Activated B cell treated with CpG ODN at 0.5 μM for 24 hours (primary cell): ENCODE measurements around the gene FOXJ1. TPM values are rescaled to one million over a fixed set of nuclear protein-coding genes. Genes with fewer than 3 reads are reported as not detected.

Experiments
- ATAC-seq: fragments of 200-7000 bp; cut with Tn5 transposase; one replicate; pipeline ENCODE4 v1.10.0; 2021; ENCODE audit warnings: low read depth, mild to moderate bottlenecking, moderate library complexity
- CTCF ChIA-PET: fragments of 350-600 bp; sonication (Branson Sonifier 250); formaldehyde crosslinking; loops from one replicate; lab custom pipeline; 2021; ENCODE audit warnings: antibody characterized with exemption; lab: Charles Lee
- POLR2A ChIA-PET: fragments of 350-600 bp; sonication (Branson Sonifier 250); formaldehyde crosslinking; loops from one replicate; lab custom pipeline; 2021; ENCODE audit warnings: antibody characterized with exemption; lab: Charles Lee
- DNase-seq: peaks from one replicate; pipeline ENCODE4 v3.0.0; 2022
- H3K27ac Mint-ChIP-seq: one replicate; pipeline ENCODE4 v1.8.0; 2020; ENCODE audit warnings: mixed read lengths
- H3K27me3 Mint-ChIP-seq: one replicate; pipeline ENCODE4 v1.8.0; 2021; ENCODE audit warnings: mixed read lengths
- H3K36me3 Mint-ChIP-seq: one replicate; pipeline ENCODE4 v1.8.0; 2021; ENCODE audit warnings: low read depth, mixed read lengths
- H3K4me1 Mint-ChIP-seq: one replicate; pipeline ENCODE4 v1.8.0; 2021; ENCODE audit warnings: mixed read lengths
- H3K4me3 Mint-ChIP-seq: one replicate; pipeline ENCODE4 v1.8.0; 2020; ENCODE audit warnings: mild to moderate bottlenecking, mixed read lengths
- H3K9me3 Mint-ChIP-seq: one replicate; pipeline ENCODE4 v1.8.0; 2020; ENCODE audit warnings: mixed read lengths
- intact Hi-C: fragments of 100-400 bp; cut with micrococcal nuclease; formaldehyde crosslinking; loops from one replicate; pipeline ENCODE4 v1.15.1; 2024
- total RNA-seq: library from RNA; stranded (reverse); gene quantifications from 2 replicates; pipeline ENCODE4 v1.2.3, GENCODE V29; 2022
- TF ChIP-seq, protein P1 (sequence below): fragments of 200-600 bp; IDR thresholded peaks from one replicate; pipeline ENCODE4 v1.8.0; 2022; ENCODE audit warnings: antibody characterized with exemption, mild to moderate bottlenecking

Gene FOXJ1
- total RNA-seq, 1 donor from 2014 or later = 0.44 TPM

GRCh38 chr17:76151896-76152454, 10.9 kb upstream of the FOXJ1 start:
- intact Hi-C loops = no loop called here
- Mint-ChIP-seq H3K9me3 (no peaks in the 10 kb centered on the region), H3K4me1 (peaks cover 2% of the 10 kb centered on the region), H3K27me3 (peaks cover 3% of the 10 kb centered on the region), H3K27ac (no peak overlapping the region), H3K36me3 (no peaks in the 10 kb centered on the region), H3K4me3 (no peak overlapping the region)
- ATAC-seq (no peak), DNase-seq (no peak)
- ChIA-PET CTCF (no interaction called here), POLR2A (no interaction called here)
- TF ChIP-seq, protein P1, sequence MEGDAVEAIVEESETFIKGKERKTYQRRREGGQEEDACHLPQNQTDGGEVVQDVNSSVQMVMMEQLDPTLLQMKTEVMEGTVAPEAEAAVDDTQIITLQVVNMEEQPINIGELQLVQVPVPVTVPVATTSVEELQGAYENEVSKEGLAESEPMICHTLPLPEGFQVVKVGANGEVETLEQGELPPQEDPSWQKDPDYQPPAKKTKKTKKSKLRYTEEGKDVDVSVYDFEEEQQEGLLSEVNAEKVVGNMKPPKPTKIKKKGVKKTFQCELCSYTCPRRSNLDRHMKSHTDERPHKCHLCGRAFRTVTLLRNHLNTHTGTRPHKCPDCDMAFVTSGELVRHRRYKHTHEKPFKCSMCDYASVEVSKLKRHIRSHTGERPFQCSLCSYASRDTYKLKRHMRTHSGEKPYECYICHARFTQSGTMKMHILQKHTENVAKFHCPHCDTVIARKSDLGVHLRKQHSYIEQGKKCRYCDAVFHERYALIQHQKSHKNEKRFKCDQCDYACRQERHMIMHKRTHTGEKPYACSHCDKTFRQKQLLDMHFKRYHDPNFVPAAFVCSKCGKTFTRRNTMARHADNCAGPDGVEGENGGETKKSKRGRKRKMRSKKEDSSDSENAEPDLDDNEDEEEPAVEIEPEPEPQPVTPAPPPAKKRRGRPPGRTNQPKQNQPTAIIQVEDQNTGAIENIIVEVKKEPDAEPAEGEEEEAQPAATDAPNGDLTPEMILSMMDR = no peak

DNA sequence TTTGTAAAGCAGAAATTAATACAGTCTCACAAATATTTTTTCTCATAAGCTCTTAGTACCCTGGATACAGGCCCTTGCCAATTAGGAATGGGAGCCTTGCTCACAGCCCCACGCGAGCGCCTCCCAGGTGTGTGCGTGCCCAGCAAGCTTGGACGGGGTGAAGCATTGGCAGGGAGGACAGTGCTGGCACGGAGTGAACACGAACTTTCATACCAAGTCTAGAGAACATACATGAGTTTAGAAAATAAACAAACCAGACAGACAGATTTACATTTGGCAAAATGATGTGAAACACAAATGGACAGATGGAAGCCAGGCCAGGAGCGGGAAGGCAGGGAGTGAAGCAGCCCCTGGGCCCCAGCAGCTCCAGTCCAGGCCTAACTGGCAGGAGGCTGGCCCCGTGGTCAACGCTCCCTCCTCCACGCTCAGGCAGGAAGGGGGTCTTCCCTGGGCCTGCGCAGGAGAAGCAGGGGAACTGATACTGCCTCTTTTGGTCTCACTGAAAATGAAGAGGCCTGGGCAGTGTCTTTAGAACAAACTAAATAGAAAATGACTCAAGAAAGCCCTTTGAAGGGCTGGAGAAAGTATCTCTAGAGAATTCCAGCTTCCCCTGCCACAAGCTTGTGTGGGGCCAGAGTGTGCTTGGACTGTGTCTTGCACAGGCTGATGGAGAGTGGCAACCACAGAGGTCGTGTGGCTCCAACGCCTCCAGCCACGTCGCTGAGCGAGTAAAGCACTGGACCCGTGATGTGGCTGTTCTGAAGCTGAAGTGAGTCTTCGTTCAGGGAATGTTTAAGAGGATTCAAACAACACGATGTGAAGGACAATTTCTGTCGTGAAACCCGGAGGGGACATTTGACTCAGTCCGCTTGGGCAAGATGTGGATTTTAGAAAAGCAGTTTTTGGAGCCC, 9.9 kb upstream of the FOXJ1 start:
- ATAC-seq (no peak), DNase-seq (no peak)
- no peaks in the 10 kb centered on the region for H3K9me3 Mint-ChIP-seq
- ChIA-PET CTCF (no interaction called here), POLR2A (no interaction called here)
- H3K27me3 Mint-ChIP-seq = no peaks in the 10 kb centered on the region
- intact Hi-C loops = no loop called here
- H3K4me3 Mint-ChIP-seq = no peak overlapping the region
- H3K4me1 Mint-ChIP-seq = peaks cover 12% of the 10 kb centered on the region
- TF ChIP-seq, protein P1 = no peak
- H3K36me3 Mint-ChIP-seq = no peaks in the 10 kb centered on the region
- no peak overlapping the region for H3K27ac Mint-ChIP-seq

DNA sequence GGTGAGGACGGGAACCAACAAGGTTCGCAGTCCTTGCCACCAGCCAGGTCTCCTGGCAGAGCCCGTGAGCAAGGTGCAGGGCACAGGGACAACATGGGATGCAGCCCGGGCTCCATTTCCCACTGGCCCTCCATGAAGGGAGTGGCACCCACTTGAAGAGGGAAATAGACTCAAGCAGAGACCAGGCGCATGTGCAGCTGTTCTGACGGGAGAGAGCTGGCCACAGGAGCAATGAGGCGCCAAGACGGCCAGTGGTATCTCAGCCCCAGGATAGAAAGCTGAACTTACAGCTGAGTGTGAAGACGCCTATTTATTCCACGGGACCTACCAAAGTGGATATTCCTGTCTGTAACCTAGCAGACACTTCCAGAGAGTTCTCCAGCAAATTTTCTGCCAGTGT, 8.2 kb upstream of the FOXJ1 start:
- Mint-ChIP-seq H3K4me3 (no peak overlapping the region), H3K9me3 (no peaks in the 10 kb centered on the region), H3K27ac (no peak overlapping the region), H3K4me1 (peaks cover 27% of the 10 kb centered on the region), H3K27me3 (no peaks in the 10 kb centered on the region), H3K36me3 (no peaks in the 10 kb centered on the region)
- POLR2A ChIA-PET = interaction anchor here (0.5 kb wide), 2 partner anchors 243 to 329 kb away, joined by 3 to 8 read pairs; no protein-coding TSS in a partner anchor
- no peak for DNase-seq
- intact Hi-C loops = no loop called here
- CTCF ChIA-PET = no interaction called here
- ATAC-seq = no peak
- TF ChIP-seq, protein P1 = no peak

DNA sequence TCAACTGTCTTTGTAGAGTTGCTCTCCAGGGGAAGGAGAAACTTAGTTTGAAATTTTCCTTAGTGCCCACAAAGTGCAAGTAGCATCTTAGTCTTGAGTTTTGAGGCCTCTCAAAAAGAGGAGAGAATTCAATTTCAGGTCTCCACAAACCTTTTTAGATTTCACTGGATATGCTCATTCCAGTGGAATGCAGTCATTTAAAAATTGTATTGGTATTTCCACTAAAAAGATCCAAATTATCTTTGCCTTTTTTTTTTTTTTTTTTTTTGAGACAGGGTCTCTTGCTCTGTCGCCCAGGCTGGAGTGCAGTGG, 6.9 kb upstream of the FOXJ1 start:
- no peaks in the 10 kb centered on the region for H3K36me3 Mint-ChIP-seq
- peaks cover 39% of the 10 kb centered on the region for H3K4me1 Mint-ChIP-seq
- CTCF ChIA-PET = no interaction called here

More for the DNA sequence above, 6.9 kb upstream of the FOXJ1 start:
- intact Hi-C loops = no loop called here
- POLR2A ChIA-PET = no interaction called here
- no peaks in the 10 kb centered on the region for H3K27me3 Mint-ChIP-seq
- TF ChIP-seq, protein P1 = no peak
- no peak for DNase-seq
- H3K27ac Mint-ChIP-seq = no peak overlapping the region
- no peaks in the 10 kb centered on the region for H3K9me3 Mint-ChIP-seq
- ATAC-seq = no peak
- no peak overlapping the region for H3K4me3 Mint-ChIP-seq
